GM12875 (cell line): Measurements from ENCODE around the gene OPN1MW3.

ENCODE experiments used
- H3K4me3 ChIP-seq: one replicate; pipeline ENCODE4 v1.5.1; 2011; ENCODE audit warnings: low read depth, low read length, control low read depth
- TF ChIP-seq, protein P1 (sequence below): IDR thresholded peaks from 2 replicates; pipeline ENCODE4 v1.5.1; 2011; ENCODE audit warnings: low read depth, mild to moderate bottlenecking, control low read depth, inconsistent platforms, low read length, moderate library complexity, borderline replicate concordance; ENCODE audit not compliant: insufficient read depth

Gene OPN1MW3

DNA sequence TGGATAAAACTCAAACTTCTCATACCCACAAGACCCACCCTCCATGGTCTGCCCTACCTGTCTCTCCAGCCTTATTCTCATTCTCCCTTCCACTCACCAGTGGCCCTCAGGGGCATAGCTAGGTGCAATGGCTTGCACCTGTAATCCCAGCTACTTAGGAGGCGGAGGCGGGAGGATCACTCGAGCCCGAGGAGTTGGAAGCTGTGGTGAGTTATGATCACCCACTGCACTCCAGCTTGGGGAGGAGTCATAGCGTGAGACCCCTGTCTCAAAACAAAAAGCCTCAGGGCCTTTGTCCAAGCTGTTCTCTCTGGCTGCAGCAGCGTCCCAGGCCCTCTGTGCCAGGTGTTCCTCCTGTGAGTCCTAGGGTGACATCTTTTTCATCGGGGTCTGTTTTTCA lies 54.7 kb downstream of the OPN1MW3 start:
- no peak overlapping the region for H3K4me3 ChIP-seq
- TF ChIP-seq, protein P1, sequence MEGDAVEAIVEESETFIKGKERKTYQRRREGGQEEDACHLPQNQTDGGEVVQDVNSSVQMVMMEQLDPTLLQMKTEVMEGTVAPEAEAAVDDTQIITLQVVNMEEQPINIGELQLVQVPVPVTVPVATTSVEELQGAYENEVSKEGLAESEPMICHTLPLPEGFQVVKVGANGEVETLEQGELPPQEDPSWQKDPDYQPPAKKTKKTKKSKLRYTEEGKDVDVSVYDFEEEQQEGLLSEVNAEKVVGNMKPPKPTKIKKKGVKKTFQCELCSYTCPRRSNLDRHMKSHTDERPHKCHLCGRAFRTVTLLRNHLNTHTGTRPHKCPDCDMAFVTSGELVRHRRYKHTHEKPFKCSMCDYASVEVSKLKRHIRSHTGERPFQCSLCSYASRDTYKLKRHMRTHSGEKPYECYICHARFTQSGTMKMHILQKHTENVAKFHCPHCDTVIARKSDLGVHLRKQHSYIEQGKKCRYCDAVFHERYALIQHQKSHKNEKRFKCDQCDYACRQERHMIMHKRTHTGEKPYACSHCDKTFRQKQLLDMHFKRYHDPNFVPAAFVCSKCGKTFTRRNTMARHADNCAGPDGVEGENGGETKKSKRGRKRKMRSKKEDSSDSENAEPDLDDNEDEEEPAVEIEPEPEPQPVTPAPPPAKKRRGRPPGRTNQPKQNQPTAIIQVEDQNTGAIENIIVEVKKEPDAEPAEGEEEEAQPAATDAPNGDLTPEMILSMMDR: no peak

DNA sequence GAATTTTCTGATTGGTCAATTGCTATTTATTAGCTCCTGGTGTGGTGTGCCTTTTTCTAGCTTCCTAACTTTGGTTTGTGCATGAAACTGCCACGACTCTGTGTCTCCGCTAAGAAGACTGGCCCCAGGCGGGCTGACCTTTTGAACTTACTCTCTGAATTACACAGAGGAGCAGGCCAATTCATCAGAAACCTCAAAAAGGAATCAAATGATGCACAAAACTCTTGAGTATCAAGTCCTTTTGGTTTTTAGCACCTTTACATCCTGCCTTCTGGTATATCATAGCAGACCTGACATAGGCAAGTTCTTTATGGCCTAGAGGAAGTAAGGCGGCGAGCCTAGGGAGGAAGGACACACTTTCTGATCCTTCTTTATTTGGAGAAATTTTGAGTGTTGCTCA lies 55.8 kb downstream of the OPN1MW3 start:
- TF ChIP-seq, protein P1: no peak
- no peak overlapping the region for H3K4me3 ChIP-seq

DNA sequence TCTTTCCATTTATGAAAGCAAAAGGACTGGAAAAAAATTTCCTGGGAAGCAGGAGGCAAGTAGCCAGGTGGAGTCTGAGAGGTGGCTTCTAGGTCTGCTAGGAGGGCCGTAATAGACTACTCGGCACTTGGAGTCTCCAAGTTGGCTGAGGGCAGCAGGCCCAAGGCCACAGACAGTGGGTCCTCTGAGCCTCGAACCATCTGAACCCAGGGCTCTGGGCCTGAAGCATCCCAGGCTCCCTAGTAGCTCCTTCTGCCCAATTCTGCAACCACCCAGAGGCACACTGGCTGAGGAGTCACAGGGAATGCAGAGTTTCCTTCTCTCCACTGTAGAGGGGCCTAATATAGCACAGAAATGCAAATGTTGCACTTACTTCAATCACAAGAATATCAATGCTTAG lies 58.0 kb downstream of the OPN1MW3 start:
- no peak overlapping the region for H3K4me3 ChIP-seq
- TF ChIP-seq, protein P1: no peak

DNA sequence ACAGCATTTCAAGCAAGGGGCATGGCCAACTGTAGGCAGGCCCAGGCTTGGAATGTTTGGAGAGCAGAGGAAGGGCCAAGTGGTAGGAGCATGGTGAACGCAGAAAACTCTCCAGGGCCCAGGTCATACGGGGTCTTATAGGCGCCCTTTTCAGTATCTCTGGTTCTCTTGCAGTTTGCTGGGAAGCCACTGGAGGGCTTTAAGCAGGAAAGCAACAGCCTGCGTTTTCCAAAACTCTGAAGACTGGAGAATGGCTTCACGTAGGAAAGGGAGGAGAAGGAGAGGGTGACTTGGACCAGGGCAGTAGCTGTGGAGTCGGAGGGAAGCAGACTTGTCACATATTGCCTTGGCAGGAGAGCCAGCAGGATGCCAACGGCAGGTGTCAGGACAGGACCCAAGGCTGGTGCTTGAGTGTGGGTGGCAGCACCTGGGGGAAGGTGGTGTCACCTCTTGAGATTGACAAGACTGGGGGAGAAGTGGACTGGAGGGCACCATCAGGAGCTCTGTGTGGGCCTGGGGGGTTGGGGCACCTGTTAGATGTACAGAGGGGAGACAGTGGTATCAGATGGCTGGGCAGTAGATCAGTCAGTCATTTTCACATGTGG lies 60.1 kb downstream of the OPN1MW3 start:
- no peak overlapping the region for H3K4me3 ChIP-seq
- TF ChIP-seq, protein P1: peak; percentile 47; the same call in 1 of the 2 replicates

DNA sequence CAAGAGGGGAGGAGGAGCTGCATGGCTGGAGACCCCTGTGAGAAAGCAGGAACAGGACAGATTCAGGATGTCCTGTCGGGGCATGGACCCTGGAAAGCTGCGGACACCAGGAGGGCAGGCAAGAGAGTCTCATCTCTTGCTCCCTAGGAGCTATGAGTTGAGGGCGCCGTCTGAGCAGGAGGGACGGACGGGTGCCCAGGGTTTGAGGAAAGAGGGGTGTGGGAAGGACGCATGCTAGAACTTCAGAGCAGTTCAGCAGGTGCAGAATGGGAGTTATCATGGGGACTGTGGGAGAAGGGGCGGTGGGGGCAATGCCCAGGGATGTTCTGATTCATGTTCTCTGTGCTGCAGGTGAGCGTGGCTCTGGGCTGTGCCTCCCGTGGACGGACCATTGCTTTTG lies 63.0 kb downstream of the OPN1MW3 start:
- no peak overlapping the region for H3K4me3 ChIP-seq
- TF ChIP-seq, protein P1: no peak
